Liver (tissue), 9 donors: ENCODE results near the gene KIRREL1. TPM values are rescaled to one million over a fixed set of nuclear protein-coding genes. Genes with fewer than 3 reads are reported as not detected.

ENCODE experiments used
- DNase-seq: peaks from one replicate; pipeline ENCODE4 v3.0.0-alpha.2; 2017; ENCODE audit warnings: low spot score
- H3K27ac ChIP-seq, 2 donors: one replicate each; pipeline ENCODE4 v1.7.0; 2013; ENCODE audit warnings: inconsistent platforms in 2 of 2, low read length in 2 of 2, control low read depth in 1 of 2, low read depth in 1 of 2, mild to moderate bottlenecking in 1 of 2
- H3K27me3 ChIP-seq, 4 donors: one replicate each; pipeline versions ENCODE4 v1.6.1 to v1.7.0; 2013; ENCODE audit warnings: low read length in 3 of 4, inconsistent platforms in 1 of 4, mild to moderate bottlenecking in 1 of 4, moderate library complexity in 1 of 4; ENCODE audit not compliant: control insufficient read depth in 4 of 4, insufficient read depth in 4 of 4
- H3K36me3 ChIP-seq, 4 donors: one replicate each; pipeline versions ENCODE4 v1.6.1 to v1.7.0; 2013; ENCODE audit warnings: low read length in 3 of 4, mild to moderate bottlenecking in 3 of 4, low read depth in 1 of 4, moderate library complexity in 1 of 4; ENCODE audit not compliant: control insufficient read depth in 4 of 4, insufficient read depth in 3 of 4
- H3K4me1 ChIP-seq, 4 donors: one replicate each; pipeline versions ENCODE4 v1.6.1 to v1.7.0; 2013; ENCODE audit warnings: low read length in 3 of 4, mild to moderate bottlenecking in 3 of 4, moderate library complexity in 1 of 4; ENCODE audit not compliant: control insufficient read depth in 4 of 4, insufficient read depth in 4 of 4
- H3K4me3 ChIP-seq, 3 donors: one replicate each; pipeline versions ENCODE4 v1.6.1 to v1.7.0; 2013; ENCODE audit warnings: low read length in 3 of 3, control low read depth in 1 of 3, low read depth in 1 of 3, mild to moderate bottlenecking in 1 of 3
- H3K9ac ChIP-seq, 2 donors: one replicate each; pipeline ENCODE4 v1.7.0; 2013; ENCODE audit warnings: low read length in 2 of 2, mild to moderate bottlenecking in 2 of 2, moderate library complexity in 2 of 2, control low read depth in 1 of 2, low read depth in 1 of 2
- H3K9me3 ChIP-seq, 4 donors: one replicate each; pipeline versions ENCODE4 v1.6.1 to v1.7.0; 2013; ENCODE audit warnings: low read length in 3 of 4; ENCODE audit not compliant: control insufficient read depth in 4 of 4
- CTCF ChIP-seq: fragments of 150-350 bp; IDR thresholded peaks from 2 replicates; pipeline ENCODE4 v1.5.1; 2017; ENCODE audit warnings: improper control_type of control experiment, low read depth, low read length; ENCODE audit not compliant: missing input control
- EGR1 ChIP-seq, 2 donors: IDR thresholded peaks; 2 replicates each; pipeline ENCODE4 v1.6.1; 2016 to 2018; ENCODE audit warnings: antibody characterized with exemption in 2 of 2, low read depth in 2 of 2
- FOXA2 ChIP-seq: IDR thresholded peaks from 2 replicates; pipeline ENCODE4 v1.6.1; 2016; ENCODE audit warnings: antibody characterized with exemption
- HNF4A ChIP-seq, 2 donors: conservative IDR thresholded peaks; 2 replicates each; pipeline ENCODE4 v1.6.1; 2016; ENCODE audit warnings: antibody characterized with exemption in 2 of 2, mild to moderate bottlenecking in 2 of 2
- JUND ChIP-seq, 2 donors: IDR thresholded peaks; 2 replicates each; pipeline ENCODE4 v1.6.1; 2016; ENCODE audit warnings: antibody characterized with exemption in 2 of 2
- MAX ChIP-seq: IDR thresholded peaks from 2 replicates; pipeline ENCODE4 v1.6.1; 2016; ENCODE audit warnings: antibody characterized with exemption
- NR2F2 ChIP-seq: IDR thresholded peaks from 2 replicates; pipeline ENCODE4 v1.6.1; 2016; ENCODE audit warnings: antibody characterized with exemption
- RAD21 ChIP-seq, 2 donors: IDR thresholded peaks; 2 replicates each; pipeline ENCODE4 v1.6.1; 2016; ENCODE audit warnings: antibody characterized with exemption in 2 of 2, mild to moderate bottlenecking in 2 of 2
- RXRA ChIP-seq, 2 donors: IDR thresholded peaks; 2 replicates each; pipeline ENCODE4 v1.6.1; 2017 to 2018; ENCODE audit warnings: antibody characterized with exemption in 2 of 2, mild to moderate bottlenecking in 1 of 2
- SP1 ChIP-seq: IDR thresholded peaks from 2 replicates; pipeline ENCODE4 v1.6.1; 2018; ENCODE audit warnings: antibody characterized with exemption, mild to moderate bottlenecking
- TAF1 ChIP-seq: conservative IDR thresholded peaks from 2 replicates; pipeline ENCODE4 v1.6.1; 2016; ENCODE audit warnings: antibody characterized with exemption, mild to moderate bottlenecking
- YY1 ChIP-seq: IDR thresholded peaks from 2 replicates; pipeline ENCODE4 v1.6.1; 2016; ENCODE audit warnings: antibody characterized with exemption, mild to moderate bottlenecking
- whole genome bisulfite sequencing: extraction: QIAGEN DNeasy Blood & Tissue Kit; methylation state at CpG from one replicate; pipeline ENCODE4 v1.1.7; 2013; 5-methylcytosine and 5-hydroxymethylcytosine counted together
- polyA plus RNA-seq, 2 donors: library from polyadenylated mRNA; stranded (reverse) in 1 of 2; unstranded in 1 of 2; fragments of 200-250 nt in 1 of 2; fragments of >200 nt in 1 of 2; fragmentation: Nextera tagmentation in 1 of 2; extraction: Ambion mirVana in 1 of 2; gene quantifications; one replicate each; pipeline versions ENCODE4 v1.2.1 to v1.2.3, GENCODE V29; 2013 to 2015
- total RNA-seq, 2 donors: library from RNA; depleted of rRNA; stranded (reverse); fragments of >200 nt; gene quantifications; one replicate each; pipeline ENCODE4 v1.2.3, GENCODE V29; 2014
- TF ChIP-seq, protein P1 (sequence below): IDR thresholded peaks from 2 replicates; pipeline ENCODE4 v1.6.1; 2016; ENCODE audit warnings: antibody characterized with exemption, mild to moderate bottlenecking
- donor health status: healthy.
- donor health status: healthy.
- donor health status: healthy.
- donor health status: healthy.
- donor health status: healthy.

KIRREL1 gene
- total and polyA plus RNA-seq, 4 donors = 0.82 to 6.0 (median 3.1) TPM

DNA sequence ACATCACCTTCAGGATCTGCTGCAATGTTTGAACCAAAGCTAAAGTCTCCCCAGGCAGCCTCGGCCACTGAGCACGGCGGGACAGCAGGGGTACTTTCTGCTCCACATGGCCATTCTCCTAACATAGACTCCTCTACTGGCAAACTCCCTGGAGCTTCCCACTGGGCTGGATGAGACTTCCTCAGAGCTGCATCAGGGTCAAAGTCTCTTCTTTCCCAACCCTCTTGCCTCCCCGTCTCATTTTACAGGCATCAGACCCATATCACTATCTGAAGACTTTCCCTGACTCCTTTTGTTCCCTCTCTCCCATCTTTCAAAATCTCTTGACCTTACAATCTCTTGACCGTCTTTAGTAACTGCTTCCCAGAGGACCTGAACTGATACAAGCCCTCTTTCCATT lies 42.2 kb upstream of the KIRREL1 start:
- Histone ChIP-seq H3K4me3 (no peak overlapping the region), H3K36me3 (no peaks in the 10 kb centered on the region), H3K9ac (no peak overlapping the region), H3K9me3 (no peaks in the 10 kb centered on the region), H3K27me3 (no peaks in the 10 kb centered on the region), H3K4me1 (no peaks in the 10 kb centered on the region), H3K27ac (no peak overlapping the region)
- TF ChIP-seq EGR1 (IDR thresholded peaks at IDR 0.05; ENCODE audit: low read depth in 2 of 2) (no peak), FOXA2 (no peak), NR2F2 (no peak), SP1 (no peak), MAX (no peak), TAF1 (no peak), CTCF (no peak), YY1 (no peak), RAD21 (IDR thresholded peaks at IDR 0.05) (no peak), RXRA (IDR thresholded peaks at IDR 0.05) (no peak)
- TF ChIP-seq, protein P1, sequence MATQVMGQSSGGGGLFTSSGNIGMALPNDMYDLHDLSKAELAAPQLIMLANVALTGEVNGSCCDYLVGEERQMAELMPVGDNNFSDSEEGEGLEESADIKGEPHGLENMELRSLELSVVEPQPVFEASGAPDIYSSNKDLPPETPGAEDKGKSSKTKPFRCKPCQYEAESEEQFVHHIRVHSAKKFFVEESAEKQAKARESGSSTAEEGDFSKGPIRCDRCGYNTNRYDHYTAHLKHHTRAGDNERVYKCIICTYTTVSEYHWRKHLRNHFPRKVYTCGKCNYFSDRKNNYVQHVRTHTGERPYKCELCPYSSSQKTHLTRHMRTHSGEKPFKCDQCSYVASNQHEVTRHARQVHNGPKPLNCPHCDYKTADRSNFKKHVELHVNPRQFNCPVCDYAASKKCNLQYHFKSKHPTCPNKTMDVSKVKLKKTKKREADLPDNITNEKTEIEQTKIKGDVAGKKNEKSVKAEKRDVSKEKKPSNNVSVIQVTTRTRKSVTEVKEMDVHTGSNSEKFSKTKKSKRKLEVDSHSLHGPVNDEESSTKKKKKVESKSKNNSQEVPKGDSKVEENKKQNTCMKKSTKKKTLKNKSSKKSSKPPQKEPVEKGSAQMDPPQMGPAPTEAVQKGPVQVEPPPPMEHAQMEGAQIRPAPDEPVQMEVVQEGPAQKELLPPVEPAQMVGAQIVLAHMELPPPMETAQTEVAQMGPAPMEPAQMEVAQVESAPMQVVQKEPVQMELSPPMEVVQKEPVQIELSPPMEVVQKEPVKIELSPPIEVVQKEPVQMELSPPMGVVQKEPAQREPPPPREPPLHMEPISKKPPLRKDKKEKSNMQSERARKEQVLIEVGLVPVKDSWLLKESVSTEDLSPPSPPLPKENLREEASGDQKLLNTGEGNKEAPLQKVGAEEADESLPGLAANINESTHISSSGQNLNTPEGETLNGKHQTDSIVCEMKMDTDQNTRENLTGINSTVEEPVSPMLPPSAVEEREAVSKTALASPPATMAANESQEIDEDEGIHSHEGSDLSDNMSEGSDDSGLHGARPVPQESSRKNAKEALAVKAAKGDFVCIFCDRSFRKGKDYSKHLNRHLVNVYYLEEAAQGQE = no peak
- DNase-seq = no peak
- WGBS = 63% methylated on average over 5 of the region's 5 CpGs

DNA sequence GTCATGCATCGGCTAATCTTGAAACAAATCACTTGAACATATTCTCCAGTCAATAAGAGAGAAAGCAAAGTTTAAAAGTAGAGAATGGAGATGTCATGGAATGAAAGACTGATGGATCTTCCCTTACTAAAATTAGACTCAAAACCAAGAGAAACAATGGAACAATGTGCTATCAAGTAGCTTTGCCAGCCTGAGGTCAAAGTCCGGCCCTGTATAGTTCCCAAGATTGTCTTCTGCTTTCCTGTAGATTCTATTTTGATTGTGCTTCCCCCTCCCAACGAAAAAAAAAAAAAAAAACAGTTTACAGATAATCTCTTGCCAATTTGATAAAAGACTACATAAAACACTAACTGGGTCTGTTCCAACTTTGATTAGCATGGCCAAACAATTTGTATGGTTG lies 40.8 kb upstream of the KIRREL1 start:
- TF ChIP-seq JUND (IDR thresholded peaks at IDR 0.05) (no peak), HNF4A (conservative IDR thresholded peaks at IDR 0.05) (peak in 1 of 2 donors; percentile 7), RXRA (IDR thresholded peaks at IDR 0.05) (no peak), NR2F2 (no peak)
- TF ChIP-seq, protein P1 = no peak
- Histone ChIP-seq H3K27ac (no peak overlapping the region), H3K4me1 (no peaks in the 10 kb centered on the region), H3K27me3 (no peaks in the 10 kb centered on the region), H3K36me3 (no peaks in the 10 kb centered on the region), H3K9ac (no peak overlapping the region), H3K9me3 (no peaks in the 10 kb centered on the region), H3K4me3 (no peak overlapping the region)
- 27% methylated on average over 3 of the region's 3 CpGs for WGBS
- DNase-seq = no peak
